ENCODE measurements around the gene CCDC57.
"Not testable (repeated sequence)": the region's sequence is repeated elsewhere in the genome, so short reads cannot be mapped to it uniquely, and the experiment has no call there.

The CCDC57 gene

DNA sequence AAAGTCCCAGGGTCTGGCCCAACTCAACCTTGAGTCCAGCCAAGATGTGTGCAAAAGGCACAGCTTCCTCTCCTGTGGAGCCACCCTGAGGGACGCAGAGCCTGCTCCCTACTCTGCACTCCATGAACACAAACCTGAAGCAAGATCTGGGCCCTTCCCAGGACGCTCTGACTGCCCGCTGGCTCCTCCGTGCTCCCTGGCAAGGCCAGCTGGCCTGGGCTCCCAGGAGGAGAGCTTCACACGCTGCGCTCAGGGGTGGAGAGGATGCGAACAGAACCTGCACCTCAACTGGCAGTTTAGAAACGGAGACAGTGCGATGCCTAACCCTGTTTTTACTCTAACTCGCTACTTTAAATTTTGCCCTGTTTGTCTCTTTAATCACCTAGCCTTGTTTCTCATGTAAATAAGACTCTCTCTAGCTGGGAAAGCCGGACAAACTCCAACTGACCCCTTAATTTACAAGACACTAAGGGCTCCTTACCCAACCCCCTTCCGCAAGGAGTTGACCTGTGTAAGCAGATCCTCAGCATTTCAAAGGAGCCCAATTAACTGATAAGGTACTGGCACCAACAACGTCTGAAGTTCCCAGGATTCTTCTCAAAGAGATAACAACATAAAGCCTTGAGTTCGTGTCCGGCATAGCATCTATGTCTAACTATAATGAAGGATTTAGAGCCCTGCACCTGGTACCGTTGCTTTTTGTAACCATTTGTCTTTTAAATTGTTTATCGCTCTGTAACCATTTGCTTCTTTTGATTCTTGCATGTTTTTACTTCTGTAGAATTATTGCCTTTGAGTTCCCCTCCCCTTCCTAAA lies 38.4 kb downstream of the CCDC57 start:
- not testable (repeated sequence) for FAIRE-seq

DNA sequence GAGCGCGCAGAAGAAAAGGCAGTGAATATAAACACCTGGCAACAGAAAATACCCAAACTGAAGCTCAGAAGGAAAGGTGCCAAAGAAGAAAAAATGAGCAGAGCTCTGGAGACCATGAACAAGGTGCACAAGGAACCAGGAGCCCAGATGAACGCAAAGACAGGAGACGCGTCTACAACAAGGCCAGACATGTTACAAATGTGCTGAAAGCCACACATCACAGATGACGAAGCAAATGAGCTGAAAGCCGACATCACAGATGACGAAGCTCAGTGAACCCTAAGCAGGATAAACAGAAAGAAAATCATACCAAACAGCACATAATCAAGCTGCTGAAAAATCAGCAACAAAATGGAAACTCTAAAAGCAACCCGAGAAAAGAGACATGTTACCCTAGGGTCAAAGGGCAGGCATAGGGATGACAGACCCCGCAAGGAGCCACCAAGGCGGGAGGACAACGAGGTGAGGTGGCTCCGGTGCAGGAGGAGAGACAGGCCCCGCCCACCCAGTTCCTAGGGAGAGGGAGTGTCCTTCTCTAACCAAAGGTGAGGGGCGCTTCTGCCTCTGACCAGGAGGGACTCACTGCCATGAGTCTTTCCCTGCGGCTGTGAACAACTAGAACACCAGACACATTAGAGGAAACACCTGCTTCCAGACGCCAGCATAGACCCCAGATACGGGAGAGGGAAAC lies 39.1 kb downstream of the CCDC57 start:
- no peak for FAIRE-seq

DNA sequence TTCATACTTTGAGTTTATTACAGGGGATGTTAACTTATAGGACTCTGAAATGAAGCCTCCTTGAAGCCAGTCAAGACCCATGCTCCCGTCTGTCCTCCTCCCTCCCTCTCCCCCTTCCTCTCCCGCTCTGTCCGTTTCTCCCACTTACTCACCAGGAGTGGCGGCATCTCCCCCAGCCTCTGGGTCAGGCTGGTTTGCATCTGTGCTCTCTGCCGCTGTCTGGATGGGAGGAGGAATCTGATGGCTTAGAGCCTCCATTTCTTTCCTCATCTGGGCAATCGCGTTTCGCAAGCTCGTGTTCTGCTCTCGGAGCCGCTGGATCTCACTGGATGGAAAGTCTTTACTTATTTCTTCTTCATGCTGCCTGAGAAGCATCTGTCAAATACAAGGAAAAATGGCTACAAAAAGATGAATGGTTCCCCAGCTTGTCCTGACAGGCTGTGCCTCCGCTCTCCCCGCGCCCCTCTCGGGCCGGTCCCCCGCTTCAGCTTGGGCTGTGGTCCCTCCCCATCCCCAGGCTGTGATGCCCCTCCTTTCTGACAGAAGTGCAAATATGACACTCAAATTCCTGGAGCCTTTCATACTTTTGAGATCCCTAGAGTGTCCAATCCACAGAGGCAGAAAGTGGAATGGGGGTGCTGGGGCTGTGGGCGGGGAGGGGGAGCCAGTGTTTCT lies 40.0 kb downstream of the CCDC57 start:
- FAIRE-seq = no peak

DNA sequence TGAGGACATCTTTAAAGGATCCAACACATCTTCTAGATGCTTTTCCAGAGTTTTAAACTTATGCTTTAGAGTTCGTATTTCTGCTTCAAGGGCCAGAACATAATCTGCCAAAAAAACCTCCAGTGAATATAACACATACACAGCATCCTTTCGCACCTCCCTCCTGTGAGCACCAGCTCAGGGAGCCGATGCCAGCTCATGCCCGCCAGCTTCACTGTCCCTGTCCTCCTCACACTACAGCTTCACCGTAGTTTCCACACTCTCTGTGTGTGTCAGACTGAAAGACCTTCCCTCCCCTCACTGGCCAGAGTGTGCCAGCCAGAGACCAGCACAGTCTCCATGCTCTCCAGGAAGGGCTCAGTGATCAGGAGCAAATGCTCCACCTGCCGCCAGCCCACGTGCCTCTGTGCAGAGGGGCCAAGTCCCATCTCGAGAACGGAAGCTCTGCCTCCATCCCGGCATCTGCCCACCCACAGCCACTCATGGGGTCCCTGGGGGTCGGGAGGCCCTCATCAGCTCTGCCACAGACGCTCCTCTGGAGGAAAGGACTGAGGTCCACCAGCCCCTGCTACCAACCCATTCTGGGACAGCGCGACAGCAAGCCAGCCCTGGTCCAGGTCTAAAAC lies 40.8 kb downstream of the CCDC57 start:
- no peak for FAIRE-seq

DNA sequence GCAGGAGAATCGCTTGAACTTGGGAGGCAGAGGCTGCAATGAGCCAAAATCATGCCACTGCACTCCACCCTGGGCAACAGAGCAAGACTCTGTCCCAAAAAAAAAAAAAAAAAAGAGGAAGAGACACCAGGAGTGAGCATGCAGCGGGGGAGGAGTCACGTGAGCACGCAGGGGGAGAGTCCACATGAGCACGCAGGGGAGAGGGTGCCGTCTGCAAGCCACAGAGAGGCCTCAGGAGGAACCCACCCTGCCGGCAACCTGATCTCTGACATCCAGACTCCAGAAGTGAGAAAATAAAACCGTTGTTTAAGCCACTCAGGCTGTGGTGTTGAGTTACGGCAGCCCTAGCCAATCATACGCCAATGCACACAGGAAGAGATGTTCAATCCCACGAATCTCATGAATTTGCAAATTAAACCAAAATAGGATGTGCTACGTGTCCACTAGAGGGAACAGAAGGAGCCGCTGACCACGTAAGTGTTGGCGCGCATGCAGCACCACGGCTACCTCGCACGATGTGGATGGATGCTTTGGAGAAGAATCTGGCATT lies 42.2 kb downstream of the CCDC57 start:
- no peak for FAIRE-seq

DNA sequence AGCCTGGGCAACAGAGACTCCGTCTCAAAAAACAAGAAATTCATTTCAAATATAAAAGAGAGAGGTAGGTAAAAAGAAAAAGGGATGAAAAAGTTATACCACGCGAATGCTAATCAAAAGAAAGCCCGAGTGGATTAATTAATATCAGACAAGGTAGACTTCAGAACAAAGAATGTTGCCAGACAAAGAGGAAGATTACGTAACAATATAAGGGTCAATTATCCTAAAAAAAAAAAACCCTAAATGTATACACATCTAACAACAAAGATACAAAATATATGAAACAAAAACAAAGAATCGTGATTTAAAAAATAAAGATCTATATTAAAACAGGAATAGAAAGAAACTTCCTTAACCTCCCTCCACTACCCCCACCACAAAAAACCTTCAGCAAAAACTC lies 44.1 kb downstream of the CCDC57 start:
- FAIRE-seq = no peak

DNA sequence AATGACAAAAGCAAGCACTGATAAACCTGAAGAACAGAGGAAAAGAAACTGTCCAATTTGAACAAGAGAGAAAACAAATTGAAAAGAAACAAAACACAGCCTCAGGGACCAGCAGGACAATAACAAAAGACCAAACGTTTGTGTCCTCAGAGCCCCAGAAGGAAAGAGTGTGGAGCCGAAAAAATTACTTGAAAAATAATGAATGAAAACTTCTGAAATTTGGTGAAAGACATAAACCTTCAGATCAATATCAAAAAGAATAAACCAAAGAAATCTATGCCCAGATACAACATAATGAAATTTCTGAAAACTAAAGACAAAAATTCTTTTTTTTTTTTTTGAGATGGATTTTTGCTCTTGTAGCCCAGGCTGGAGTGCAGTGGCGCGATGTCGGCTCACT lies 45.6 kb downstream of the CCDC57 start:
- FAIRE-seq = no peak

DNA sequence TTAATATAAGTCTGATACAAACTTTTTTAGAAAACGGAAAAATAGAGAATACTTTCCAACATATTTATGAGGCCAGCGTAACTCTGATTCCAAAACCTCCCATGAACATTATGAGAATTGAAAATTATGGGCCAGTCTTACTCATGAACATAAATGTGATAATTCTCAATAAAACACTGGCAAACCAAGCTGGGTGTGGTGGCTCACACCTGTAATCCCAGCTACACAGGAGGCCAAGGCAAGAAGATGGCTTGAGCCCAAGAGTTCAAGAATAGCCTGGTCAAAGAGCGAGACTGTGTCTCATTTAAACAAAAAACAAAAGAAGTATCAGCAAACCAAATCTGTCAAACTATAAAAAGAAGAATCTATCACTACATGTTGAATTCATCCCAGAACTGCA lies 47.8 kb downstream of the CCDC57 start:
- no peak for FAIRE-seq

DNA sequence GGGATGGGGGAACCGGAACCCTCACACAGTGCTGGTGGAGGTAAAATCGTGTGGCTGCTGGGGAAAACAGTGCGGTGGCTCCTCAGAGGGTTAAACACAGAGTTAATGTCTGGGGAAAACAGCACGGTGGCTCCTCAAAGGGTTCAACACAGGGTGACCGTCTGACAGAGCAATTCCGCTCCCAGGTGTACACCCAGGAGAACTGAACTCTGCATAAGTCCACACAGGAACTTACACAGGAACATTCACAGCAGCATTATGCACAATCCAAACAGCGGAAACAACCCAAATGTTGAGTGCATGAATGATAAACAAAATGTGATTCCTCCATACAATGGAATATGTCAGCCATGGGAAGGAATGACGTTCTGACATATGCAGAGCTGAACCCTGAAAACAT lies 51.4 kb downstream of the CCDC57 start:
- FAIRE-seq = no peak

DNA sequence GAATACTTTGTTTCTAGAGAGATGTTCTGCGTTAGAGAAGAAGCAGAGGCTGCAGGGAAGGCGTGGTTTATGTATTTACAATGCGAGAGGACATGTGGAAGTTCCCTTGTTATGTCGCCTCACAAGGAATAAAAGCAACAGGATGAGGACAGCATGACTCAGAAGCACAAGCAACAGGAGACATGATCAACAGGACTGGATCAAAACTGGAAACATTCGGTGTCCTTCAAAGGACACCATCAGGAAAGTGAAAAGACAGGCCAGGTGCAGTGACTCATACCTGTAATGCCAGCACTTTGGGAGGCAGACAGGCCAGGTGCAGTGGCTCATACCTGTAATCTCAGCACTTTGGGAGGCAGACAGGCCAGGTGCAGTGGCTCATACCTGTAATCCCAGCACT lies 52.6 kb downstream of the CCDC57 start:
- FAIRE-seq = no peak

DNA sequence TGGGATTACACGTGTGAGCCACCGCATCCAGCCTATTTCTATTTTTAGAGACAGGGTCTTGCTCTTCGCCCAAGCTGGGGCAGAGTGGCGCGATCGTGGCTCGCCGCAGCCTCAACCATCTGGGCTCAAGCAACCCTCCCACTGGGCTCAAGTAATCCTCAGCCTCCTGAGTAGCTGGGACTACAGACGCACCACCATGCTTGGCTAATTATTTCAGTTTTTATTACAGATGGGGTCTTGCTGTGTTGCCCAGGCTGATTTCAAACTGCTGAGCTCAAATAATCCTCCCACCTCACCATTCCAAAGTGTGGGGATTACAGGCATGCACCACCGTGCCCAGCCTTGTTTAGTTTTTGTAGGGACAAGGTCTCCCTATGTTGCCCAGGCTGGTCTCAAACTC lies 53.8 kb downstream of the CCDC57 start:
- no peak for FAIRE-seq

DNA sequence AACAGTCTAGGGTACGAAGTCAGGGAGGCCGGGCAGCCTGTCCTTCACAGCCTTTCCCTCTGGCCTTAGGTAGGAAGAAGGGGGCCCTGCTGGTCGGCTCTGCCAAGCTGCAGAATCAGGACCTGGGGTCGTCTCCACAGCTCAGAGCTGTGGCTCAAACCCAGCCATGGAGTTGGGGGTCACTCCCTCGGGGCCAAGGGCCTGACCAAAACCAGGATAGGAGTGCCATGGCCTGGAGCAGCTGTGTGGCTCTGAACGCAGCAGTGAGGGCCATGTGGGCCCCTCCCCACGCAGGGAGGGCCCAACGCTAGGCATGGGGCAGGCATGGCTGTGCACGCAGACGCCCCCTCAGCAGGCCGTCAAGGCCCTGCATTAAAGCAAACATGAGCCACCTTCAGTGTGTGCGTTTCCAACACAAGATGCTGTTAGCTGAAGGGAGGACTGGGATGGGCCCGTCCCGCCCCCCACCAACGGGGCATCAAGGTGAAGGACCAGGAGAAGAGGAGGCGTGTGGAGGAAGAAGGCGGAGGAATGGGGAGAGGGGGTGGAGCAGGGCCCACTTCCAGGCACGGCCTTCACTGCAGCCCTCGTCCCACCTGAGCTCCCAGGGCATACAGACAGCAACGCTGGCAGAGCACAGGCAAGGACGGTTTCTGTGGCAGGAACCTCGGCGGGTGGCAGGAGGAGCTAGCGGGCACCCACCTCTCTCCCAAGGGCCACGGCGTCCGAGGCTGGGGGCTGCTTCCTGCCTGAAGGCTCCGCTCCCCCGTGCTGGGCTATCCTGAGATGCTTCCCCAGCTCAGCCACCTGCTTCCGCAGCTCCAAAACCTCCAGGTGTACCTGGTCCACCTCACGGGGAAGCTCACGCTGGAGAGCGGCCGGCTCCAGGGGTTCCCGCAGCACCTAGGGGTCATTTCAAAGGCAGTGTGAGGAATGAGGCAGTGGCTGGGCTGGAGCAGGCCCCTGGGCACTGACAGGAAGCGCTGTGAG lies 55.3 kb downstream of the CCDC57 start:
- FAIRE-seq = no peak

DNA sequence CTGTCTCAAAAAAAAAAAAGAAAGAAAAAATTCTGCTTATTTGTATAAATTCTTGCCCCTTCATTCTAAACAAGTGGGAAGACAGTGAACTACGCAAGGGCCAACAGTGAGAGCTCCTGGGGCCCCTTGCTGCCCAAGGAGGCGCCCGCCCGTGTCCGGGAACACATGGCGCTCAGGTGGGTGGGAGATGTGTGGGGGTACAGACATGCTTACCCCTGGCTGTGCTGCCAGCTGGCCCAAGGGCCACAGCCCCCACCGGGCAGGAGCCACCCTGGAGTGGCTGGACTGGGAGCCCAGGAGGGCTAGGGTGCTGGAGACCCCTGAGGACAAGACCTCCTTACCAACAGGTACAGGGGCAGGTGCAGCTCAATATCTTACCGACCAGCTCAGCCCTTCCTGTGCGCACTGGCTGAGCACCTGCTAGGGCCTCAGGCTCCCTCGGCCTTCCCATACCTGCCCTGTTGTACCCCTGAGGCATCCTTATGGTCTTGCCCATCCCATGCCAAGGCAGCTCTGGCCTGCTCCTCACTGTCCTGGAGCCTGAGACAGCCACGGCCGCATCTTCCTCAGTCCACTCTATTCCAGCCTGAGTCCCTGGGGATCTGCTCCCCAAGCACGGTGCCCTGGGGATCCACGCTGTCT lies 56.2 kb downstream of the CCDC57 start:
- no peak for FAIRE-seq

DNA sequence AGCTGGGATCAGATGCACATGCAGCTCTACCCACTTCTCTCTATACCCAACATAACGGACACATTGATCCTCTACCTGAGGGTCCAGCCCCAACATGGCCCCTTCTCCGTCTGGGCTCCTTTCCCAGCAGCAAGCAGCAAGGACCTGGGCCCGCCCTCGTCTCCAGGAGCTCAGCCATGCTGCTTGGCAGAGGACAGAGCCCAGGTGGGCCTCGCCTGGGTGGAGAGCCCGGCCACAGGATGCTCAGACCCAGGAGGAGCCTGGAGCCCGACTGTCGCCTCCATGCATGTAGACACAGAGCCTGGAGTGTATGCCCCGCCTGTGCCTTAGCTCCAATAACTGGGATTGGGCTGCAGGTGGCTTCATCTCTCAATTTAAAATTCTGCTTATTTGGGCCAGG lies 57.0 kb downstream of the CCDC57 start:
- FAIRE-seq = no peak

DNA sequence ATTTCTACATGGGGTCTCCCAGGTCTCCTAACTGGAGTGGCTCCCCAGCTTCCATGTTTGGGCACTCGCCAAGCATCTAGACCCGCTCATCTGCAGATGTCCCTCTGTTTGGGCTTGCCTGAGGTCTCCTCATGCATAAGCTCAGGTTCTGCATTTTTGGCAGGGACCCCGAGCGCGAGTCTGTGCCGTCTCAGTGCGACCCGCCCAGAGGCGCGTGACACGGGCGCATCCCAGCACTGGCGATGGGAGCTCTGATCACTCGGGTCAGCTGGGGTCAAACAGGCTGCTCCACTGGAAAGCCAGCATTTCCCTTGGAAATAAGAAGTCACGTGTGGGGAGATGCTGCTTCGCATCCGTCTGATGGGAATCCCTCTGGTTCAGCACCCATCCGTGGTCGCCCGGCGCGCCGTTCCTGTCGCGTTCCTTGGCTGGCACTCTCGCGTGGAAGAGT lies 57.7 kb downstream of the CCDC57 start:
- FAIRE-seq = no peak

DNA sequence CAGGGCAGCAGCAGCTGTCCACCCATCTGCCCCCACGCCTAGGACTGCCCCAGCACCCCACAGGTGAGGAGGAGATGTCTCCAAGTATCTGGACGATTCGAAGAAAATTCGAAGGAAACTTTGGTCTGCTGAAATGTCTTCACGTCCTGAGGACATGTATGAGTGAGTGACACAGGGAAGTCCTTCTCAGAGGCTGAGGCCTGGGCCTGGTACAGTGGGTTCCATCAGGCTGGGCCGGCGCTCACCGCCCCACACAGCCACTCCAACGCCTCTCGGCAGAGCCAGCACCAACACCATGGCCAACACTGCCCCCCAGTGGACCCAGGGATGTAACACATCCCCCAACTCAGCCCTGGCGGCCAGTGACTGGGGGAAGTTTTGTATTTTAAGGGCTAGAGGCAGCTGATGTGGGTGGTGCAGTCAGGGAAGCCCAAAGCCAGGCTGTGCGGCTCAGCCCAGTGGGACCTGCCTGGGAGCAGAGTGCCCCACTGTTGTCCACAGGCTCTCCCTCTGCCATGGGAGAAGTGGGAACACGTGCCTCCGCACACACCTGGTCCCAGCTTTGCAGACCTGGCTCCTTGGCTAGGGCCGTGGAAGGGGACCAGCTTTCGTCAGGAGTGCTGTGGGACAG lies 58.8 kb downstream of the CCDC57 start:
- peak; percentile 70 for FAIRE-seq

DNA sequence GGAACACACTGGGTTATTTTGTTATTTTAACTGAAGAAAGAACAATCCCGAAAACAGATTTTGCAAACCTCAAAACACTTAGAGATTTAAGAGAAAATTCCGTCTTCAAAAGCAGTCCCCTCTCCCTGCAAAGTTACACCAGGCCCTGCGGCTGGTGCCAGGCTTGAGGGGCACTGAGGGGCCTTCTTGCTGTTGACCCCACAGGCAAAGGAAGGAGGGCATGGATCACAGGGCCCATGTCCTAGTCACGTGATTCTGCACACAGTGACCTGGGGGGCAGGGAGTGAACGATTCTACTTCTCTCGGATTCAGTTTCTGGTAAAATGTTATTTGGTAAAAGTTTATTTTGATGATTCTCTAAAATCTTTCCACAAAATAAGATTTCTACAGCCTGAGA lies 59.3 kb downstream of the CCDC57 start:
- no peak for FAIRE-seq

DNA sequence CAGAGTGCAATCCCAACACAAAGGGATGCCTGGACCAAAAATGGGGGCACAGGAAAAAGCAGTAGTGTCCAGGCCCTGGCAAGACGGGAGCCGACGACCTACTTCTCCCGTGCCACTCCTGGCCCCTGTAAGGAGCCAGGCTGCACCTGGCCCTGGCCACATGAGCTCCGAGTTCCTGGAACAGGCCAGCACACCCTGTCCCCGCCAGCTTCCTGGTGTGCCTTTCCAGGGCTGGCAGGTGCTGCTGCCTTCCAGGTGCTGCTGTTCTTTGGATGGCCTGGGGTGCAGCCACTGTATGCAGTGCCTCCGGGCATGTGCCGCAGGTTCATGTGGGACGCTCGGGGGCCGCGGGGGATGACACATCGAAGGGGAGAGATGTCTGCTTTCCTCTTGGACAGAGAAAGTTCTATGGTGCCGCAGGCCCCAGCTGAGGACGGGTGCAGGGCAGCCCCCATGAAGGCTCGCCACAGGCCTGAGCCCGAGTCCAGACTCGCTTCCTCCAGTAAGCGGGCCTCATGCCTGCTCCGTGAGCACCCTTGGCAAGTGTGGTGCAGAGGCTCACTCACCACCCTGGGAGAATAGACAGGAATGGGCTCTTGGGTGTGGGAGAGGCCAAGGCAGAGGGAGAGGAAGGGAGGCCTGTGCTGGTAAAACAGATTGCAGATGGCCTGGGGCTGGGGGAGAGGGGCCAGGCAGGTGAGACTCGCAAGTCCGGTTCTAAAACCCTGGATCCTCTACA lies 59.9 kb downstream of the CCDC57 start:
- FAIRE-seq = no peak

DNA sequence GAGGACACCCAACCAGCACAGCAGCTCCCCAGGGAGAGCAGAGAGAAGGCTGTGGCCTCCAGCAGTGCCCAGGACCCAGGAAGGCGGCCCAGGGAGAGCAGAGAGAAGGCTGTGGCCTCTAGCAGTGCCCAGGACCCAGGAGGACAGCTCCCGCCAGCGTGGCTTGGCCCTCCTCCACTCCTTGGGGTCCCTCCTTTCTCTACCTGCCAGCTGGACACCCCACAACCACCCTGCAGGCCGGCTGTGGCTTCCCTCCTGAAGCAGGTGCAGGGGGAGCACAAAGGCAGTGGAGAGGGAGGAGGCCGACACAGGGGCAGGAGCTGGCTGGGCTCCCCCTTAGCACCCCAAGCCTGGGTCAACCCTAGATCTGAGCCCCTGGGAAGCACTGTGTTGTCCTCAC lies 60.5 kb downstream of the CCDC57 start:
- FAIRE-seq = no peak

All from G401.6 (cell line).